Neural cell (in vitro differentiated cells): ENCODE data around the gene KISS1R. TPM values are rescaled to one million over a fixed set of nuclear protein-coding genes. Genes with fewer than 3 reads are reported as not detected.

Source experiments
- H2AFZ ChIP-seq: fragments of 200-600, 300-800 bp; sonication (generic), shearing (Covaris generic); 2 replicates; pipeline ENCODE4 v1.6.0; 2014; ENCODE audit warnings: low read depth, mild to moderate bottlenecking, antibody characterized with exemption, low read length, moderate library complexity
- H3F3A ChIP-seq: fragments of 200-600 bp; shearing (Covaris generic); 2 replicates; pipeline ENCODE4 v1.6.1; 2016; ENCODE audit warnings: mild to moderate bottlenecking, moderate library complexity, mixed read lengths, antibody characterized with exemption, low read length; ENCODE audit not compliant: insufficient read depth, poor library complexity, severe bottlenecking
- H3K27ac ChIP-seq: fragments of 200-600, 300-800 bp; sonication (generic), shearing (Covaris generic); 2 replicates; pipeline ENCODE4 v1.5.1; 2014; ENCODE audit warnings: mild to moderate bottlenecking, low read length, moderate library complexity
- H3K27me3 ChIP-seq: fragments of 300-800, 200-600 bp; sonication (generic), shearing (Covaris generic); 2 replicates; pipeline ENCODE4 v1.6.0; 2014; ENCODE audit warnings: mild to moderate bottlenecking, low read depth, low read length, moderate library complexity; ENCODE audit not compliant: insufficient read depth
- H3K36me3 ChIP-seq: fragments of 300-800, 200-600 bp; sonication (generic), shearing (Covaris generic); 2 replicates; pipeline ENCODE4 v1.5.1; 2014; ENCODE audit warnings: mild to moderate bottlenecking, antibody characterized with exemption, low read length, moderate library complexity; ENCODE audit not compliant: insufficient read depth
- H3K4me2 ChIP-seq: fragments of 300-800, 200-600 bp; sonication (generic), shearing (Covaris generic); 2 replicates; pipeline ENCODE4 v1.6.0; 2014; ENCODE audit warnings: mild to moderate bottlenecking, low read length
- H3K4me3 ChIP-seq: fragments of 300-800, 200-600 bp; sonication (generic), shearing (Covaris generic); 2 replicates; pipeline ENCODE4 v1.5.1; 2014; ENCODE audit warnings: mild to moderate bottlenecking, low read length, moderate library complexity
- H3K79me2 ChIP-seq: fragments of 200-600 bp; shearing (Covaris generic); replicated peaks from 2 replicates; pipeline ENCODE4 v1.6.0; 2014; ENCODE audit warnings: mild to moderate bottlenecking, low read length, moderate library complexity; ENCODE audit not compliant: insufficient read depth
- H3K9ac ChIP-seq: fragments of 300-800, 200-600 bp; sonication (generic), shearing (Covaris generic); 2 replicates; pipeline ENCODE4 v1.6.1; 2016; ENCODE audit warnings: mild to moderate bottlenecking, low read length, mixed read lengths
- H3K9me2 ChIP-seq: fragments of 200-600 bp; shearing (Covaris generic); 2 replicates; pipeline ENCODE4 v1.6.1; 2016; ENCODE audit warnings: mild to moderate bottlenecking, low read length, mixed read lengths; ENCODE audit not compliant: insufficient read depth
- H3K9me3 ChIP-seq: fragments of 200-600, 300-800 bp; sonication (generic), shearing (Covaris generic); 2 replicates; pipeline ENCODE4 v1.6.1; 2016; ENCODE audit warnings: mild to moderate bottlenecking, mixed run types, low read length, moderate library complexity, mixed read lengths
- H4K20me1 ChIP-seq: fragments of 200-600 bp; shearing (Covaris generic); 2 replicates; pipeline ENCODE4 v1.6.1; 2016; ENCODE audit warnings: mild to moderate bottlenecking, mixed run types; ENCODE audit not compliant: insufficient read depth
- EP300 ChIP-seq: fragments of 450-650 bp; conservative IDR thresholded peaks from 2 replicates; pipeline ENCODE4 v1.6.1; 2014; ENCODE audit warnings: antibody characterized with exemption, mild to moderate bottlenecking, moderate library complexity; ENCODE audit not compliant: poor library complexity, severe bottlenecking
- EZH2 ChIP-seq: fragments of 200-600, 300-800 bp; shearing (Covaris generic), sonication (generic); IDR thresholded peaks from 2 replicates; pipeline ENCODE4 v1.6.1; 2014; ENCODE audit warnings: antibody characterized with exemption, low read length, borderline replicate concordance, mild to moderate bottlenecking; ENCODE audit not compliant: insufficient read depth, poor library complexity, severe bottlenecking
- MXI1 ChIP-seq: fragments of 450-650 bp; conservative IDR thresholded peaks from 2 replicates; pipeline ENCODE4 v1.6.1; 2014; ENCODE audit warnings: antibody characterized with exemption, mild to moderate bottlenecking; ENCODE audit not compliant: poor library complexity, severe bottlenecking
- POLR2AphosphoS5 ChIP-seq: IDR thresholded peaks from 2 replicates; pipeline ENCODE4 v1.6.1; 2012
- RAD21 ChIP-seq: fragments of 450-650 bp; conservative IDR thresholded peaks from 2 replicates; pipeline ENCODE4 v1.6.1; 2014; ENCODE audit warnings: antibody characterized with exemption, mild to moderate bottlenecking, moderate library complexity
- REST ChIP-seq: IDR thresholded peaks from 2 replicates; pipeline ENCODE4 v1.6.1; 2012; ENCODE audit warnings: borderline replicate concordance
- SMC3 ChIP-seq: fragments of 450-650 bp; conservative IDR thresholded peaks from 2 replicates; pipeline ENCODE4 v1.6.1; 2014; ENCODE audit warnings: antibody characterized with exemption, mild to moderate bottlenecking, moderate library complexity; ENCODE audit not compliant: poor library complexity
- TAF1 ChIP-seq: IDR thresholded peaks from 2 replicates; pipeline ENCODE4 v1.6.1; 2012; ENCODE audit warnings: low read depth
- polyA plus RNA-seq: library from polyadenylated mRNA; depleted of rRNA; stranded (reverse); fragments of >200 nt; gene quantifications from 2 replicates; pipeline ENCODE4 v1.2.3, GENCODE V29; 2014
- TF ChIP-seq, protein P1 (sequence below): fragments of 450-650 bp; IDR thresholded peaks from 2 replicates; pipeline ENCODE4 v1.5.1; 2014; ENCODE audit warnings: antibody characterized with exemption, mild to moderate bottlenecking, moderate library complexity; ENCODE audit not compliant: poor library complexity, severe bottlenecking

Gene KISS1R
- polyA plus RNA-seq, 1 donor from 2014 or later: 5.4 TPM

DNA sequence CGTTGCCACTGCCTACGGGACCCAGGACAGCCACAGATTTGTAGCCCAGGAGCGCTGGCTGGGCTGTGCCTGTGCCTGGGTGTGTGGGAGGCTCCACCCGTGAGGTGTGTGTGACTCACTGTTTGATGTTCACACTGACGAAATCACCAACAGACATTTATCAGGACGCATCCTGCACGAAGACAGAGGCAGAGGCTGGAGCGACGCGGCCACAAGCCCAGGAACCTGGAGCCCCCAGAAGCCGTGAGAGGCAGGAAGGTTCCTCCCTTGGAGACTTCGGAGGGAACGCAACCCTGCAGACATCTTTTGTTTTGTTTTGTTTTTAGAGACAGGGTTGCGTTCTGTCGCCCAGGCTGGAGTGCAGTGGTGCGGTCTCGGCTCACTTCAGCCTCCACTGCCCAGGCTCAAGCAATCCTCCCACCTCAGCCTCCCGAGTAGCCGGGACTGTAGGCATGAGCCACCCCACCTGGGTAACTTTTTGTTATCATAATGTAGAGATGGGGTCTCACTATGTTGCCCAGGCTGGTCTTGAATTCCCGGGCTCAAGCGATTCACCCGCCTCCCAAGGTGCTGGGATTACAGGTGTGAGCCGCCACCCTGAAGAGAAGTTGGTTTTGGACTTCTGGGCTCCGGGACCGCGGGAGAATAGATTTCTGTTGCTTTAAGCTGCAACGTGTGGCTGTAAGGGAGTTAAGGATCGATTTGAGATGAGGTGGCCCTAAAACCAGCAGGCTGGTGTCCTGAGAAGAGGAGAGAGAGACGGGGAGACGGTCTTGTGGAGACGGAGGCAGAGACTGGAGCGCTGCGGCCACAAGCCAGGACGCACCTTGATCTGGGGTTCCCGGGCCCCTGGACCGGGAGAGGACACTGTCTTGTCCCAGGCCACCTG lies 42.1 kb downstream of the KISS1R start:
- H3K4me2 ChIP-seq: no peak overlapping the region
- no peaks in the 10 kb centered on the region for H3K27me3 ChIP-seq
- H3K9me3 ChIP-seq: no peaks in the 10 kb centered on the region
- no peak overlapping the region for H3K27ac ChIP-seq
- TF ChIP-seq EZH2 (no peak), RAD21 (no peak), TAF1 (no peak), EP300 (no peak), POLR2AphosphoS5 (no peak), SMC3 (no peak), REST (no peak), MXI1 (no peak)
- TF ChIP-seq, protein P1, sequence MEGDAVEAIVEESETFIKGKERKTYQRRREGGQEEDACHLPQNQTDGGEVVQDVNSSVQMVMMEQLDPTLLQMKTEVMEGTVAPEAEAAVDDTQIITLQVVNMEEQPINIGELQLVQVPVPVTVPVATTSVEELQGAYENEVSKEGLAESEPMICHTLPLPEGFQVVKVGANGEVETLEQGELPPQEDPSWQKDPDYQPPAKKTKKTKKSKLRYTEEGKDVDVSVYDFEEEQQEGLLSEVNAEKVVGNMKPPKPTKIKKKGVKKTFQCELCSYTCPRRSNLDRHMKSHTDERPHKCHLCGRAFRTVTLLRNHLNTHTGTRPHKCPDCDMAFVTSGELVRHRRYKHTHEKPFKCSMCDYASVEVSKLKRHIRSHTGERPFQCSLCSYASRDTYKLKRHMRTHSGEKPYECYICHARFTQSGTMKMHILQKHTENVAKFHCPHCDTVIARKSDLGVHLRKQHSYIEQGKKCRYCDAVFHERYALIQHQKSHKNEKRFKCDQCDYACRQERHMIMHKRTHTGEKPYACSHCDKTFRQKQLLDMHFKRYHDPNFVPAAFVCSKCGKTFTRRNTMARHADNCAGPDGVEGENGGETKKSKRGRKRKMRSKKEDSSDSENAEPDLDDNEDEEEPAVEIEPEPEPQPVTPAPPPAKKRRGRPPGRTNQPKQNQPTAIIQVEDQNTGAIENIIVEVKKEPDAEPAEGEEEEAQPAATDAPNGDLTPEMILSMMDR: no peak
- H3K9me2 ChIP-seq: no peaks in the 10 kb centered on the region
- H3F3A ChIP-seq: no peaks in the 10 kb centered on the region
- H4K20me1 ChIP-seq: no peaks in the 10 kb centered on the region
- H3K9ac ChIP-seq: no peak overlapping the region
- H3K4me3 ChIP-seq: no peak overlapping the region
- no peaks in the 10 kb centered on the region for H3K79me2 ChIP-seq
- H3K36me3 ChIP-seq: peaks cover 4% of the 10 kb centered on the region
- no peak overlapping the region for H2AFZ ChIP-seq

GRCh38 chr19:960020-960419 lies 42.9 kb downstream of the KISS1R start:
- Histone ChIP-seq H3K4me2 (no peak overlapping the region), H3K4me3 (no peak overlapping the region), H4K20me1 (no peaks in the 10 kb centered on the region), H3K9me3 (no peaks in the 10 kb centered on the region), H3K9ac (no peak overlapping the region), H3K36me3 (peaks cover 12% of the 10 kb centered on the region), H3K79me2 (no peaks in the 10 kb centered on the region), H3F3A (no peaks in the 10 kb centered on the region), H3K27me3 (no peaks in the 10 kb centered on the region), H3K27ac (no peak overlapping the region), H3K9me2 (no peaks in the 10 kb centered on the region), H2AFZ (no peak overlapping the region)
- TF ChIP-seq RAD21 (no peak), MXI1 (no peak)
